SK-N-SH (cell line): ENCODE measurements around the gene MLLT3. TPM values are rescaled to one million over a fixed set of nuclear protein-coding genes. Genes with fewer than 3 reads are reported as not detected.

Source experiments
- CTCF ChIA-PET: fragments of 300-600, 350-600 bp; formaldehyde crosslinking; extraction: SDS; loops from one replicate; lab custom pipeline; 2021; lab: Yijun Ruan, JAX
- POLR2A ChIA-PET: fragments of 350-600 bp; sonication (Branson Sonifier 250); formaldehyde crosslinking; extraction: SDS; loops from one replicate; lab custom pipeline; 2020; ENCODE audit warnings: antibody characterized with exemption, inconsistent platforms; lab: Yijun Ruan, JAX
- DNase-seq: peaks from one replicate; pipeline ENCODE4 v3.0.0; 2012
- H2AFZ ChIP-seq: fragments of 200-600 bp; sonication (generic); 2 replicates; pipeline ENCODE4 v1.8.1; 2016; ENCODE audit warnings: antibody characterized with exemption, mild to moderate bottlenecking, low read depth
- H3F3A ChIP-seq: fragments of 200-600 bp; sonication (generic); replicated peaks from 2 replicates; pipeline ENCODE3; 2016; ENCODE audit warnings: antibody characterized with exemption, mild to moderate bottlenecking; ENCODE audit not compliant: insufficient read depth
- H3K27ac ChIP-seq, 2 experiments: fragments of 200-500 bp in 1 of 2; fragments of 200-600 bp in 1 of 2; sonication (Bioruptor generic) in 1 of 2; sonication (generic), shearing (Covaris generic) in 1 of 2; 2 replicates each; pipeline versions ENCODE4 v1.5.1 to v1.6.1; 2014 to 2016; ENCODE audit warnings: low read depth in 2 of 2, inconsistent platforms in 1 of 2, low read length in 1 of 2, mild to moderate bottlenecking in 1 of 2, mixed read lengths in 1 of 2
- H3K27me3 ChIP-seq: fragments of 200-600 bp; sonication (generic), shearing (Covaris generic); 2 replicates; pipeline ENCODE4 v1.6.1; 2016; ENCODE audit warnings: mixed run types; ENCODE audit not compliant: insufficient read depth
- H3K36me3 ChIP-seq, 2 experiments: fragments of 200-500 bp in 1 of 2; fragments of 200-600 bp in 1 of 2; sonication (Bioruptor generic) in 1 of 2; sonication (generic) in 1 of 2; replicated peaks in 1 of 2; 2 replicates each; pipeline versions ENCODE3 to v1.5.1; 2014 to 2016; ENCODE audit warnings: low read length in 1 of 2, mild to moderate bottlenecking in 1 of 2; ENCODE audit not compliant: insufficient read depth in 2 of 2, control insufficient read depth in 1 of 2
- H3K4me1 ChIP-seq, 2 experiments: fragments of 200-500 bp in 1 of 2; fragments of 200-600 bp in 1 of 2; sonication (Bioruptor generic) in 1 of 2; sonication (generic), shearing (Covaris generic) in 1 of 2; 2 replicates each; pipeline versions ENCODE4 v1.5.1 to v1.6.1; 2014 to 2016; ENCODE audit warnings: low read depth in 1 of 2, low read length in 1 of 2, mixed run types in 1 of 2; ENCODE audit not compliant: insufficient read depth in 2 of 2, control insufficient read depth in 1 of 2
- H3K4me2 ChIP-seq: fragments of 200-600 bp; sonication (generic), shearing (Covaris generic); 2 replicates; pipeline ENCODE4 v1.6.1; 2017; ENCODE audit warnings: mixed run types
- H3K4me3 ChIP-seq, 2 experiments: fragments of 200-500 bp in 1 of 2; fragments of 200-600 bp in 1 of 2; sonication (Bioruptor generic) in 1 of 2; sonication (generic), shearing (Covaris generic) in 1 of 2; 2 replicates each; pipeline versions ENCODE4 v1.5.1 to v1.8.1; 2014 to 2016; ENCODE audit warnings: low read depth in 2 of 2, inconsistent platforms in 1 of 2, low read length in 1 of 2, mild to moderate bottlenecking in 1 of 2, mixed read lengths in 1 of 2, moderate library complexity in 1 of 2
- H3K79me2 ChIP-seq: fragments of 200-600 bp; sonication (generic); 2 replicates; pipeline ENCODE4 v1.8.1; 2017; ENCODE audit warnings: mild to moderate bottlenecking; ENCODE audit not compliant: insufficient read depth
- H3K9ac ChIP-seq: fragments of 200-600 bp; sonication (generic); 2 replicates; pipeline ENCODE4 v1.6.1; 2017; ENCODE audit warnings: mixed run types
- H3K9me2 ChIP-seq: fragments of 200-600 bp; sonication (generic); 2 replicates; pipeline ENCODE4 v1.6.1; 2017; ENCODE audit warnings: mixed run types
- H3K9me3 ChIP-seq: fragments of 200-600 bp; sonication (generic); 2 replicates; pipeline ENCODE4 v1.6.1; 2017; ENCODE audit warnings: mixed run types, mild to moderate bottlenecking, moderate library complexity
- H4K20me1 ChIP-seq: fragments of 200-600 bp; sonication (generic); 2 replicates; pipeline ENCODE4 v1.6.1; 2017; ENCODE audit warnings: mild to moderate bottlenecking, mixed run types; ENCODE audit not compliant: insufficient read depth
- CTCF ChIP-seq: fragments of 200-600 bp; sonication (generic); IDR thresholded peaks from 2 replicates; pipeline ENCODE4 v1.6.1; 2017; ENCODE audit warnings: antibody characterized with exemption, mild to moderate bottlenecking, moderate library complexity
- ELF1 ChIP-seq: IDR thresholded peaks from 2 replicates; pipeline ENCODE4 v1.4.0; 2012
- EP300 ChIP-seq, 2 experiments: IDR thresholded peaks; 2 replicates each; pipeline versions ENCODE4 v1.4.0 to v1.6.1; 2012; ENCODE audit warnings: borderline replicate concordance in 1 of 2, low read depth in 1 of 2, low read length in 1 of 2
- GABPA ChIP-seq: IDR thresholded peaks from 2 replicates; pipeline ENCODE4 v1.4.0; 2012; ENCODE audit warnings: low read depth, mild to moderate bottlenecking
- JUND ChIP-seq: IDR thresholded peaks from 2 replicates; pipeline ENCODE4 v1.4.0; 2012
- MEF2A ChIP-seq: IDR thresholded peaks from 2 replicates; pipeline ENCODE4 v1.4.0; 2012; ENCODE audit warnings: low read depth, borderline replicate concordance
- MXI1 ChIP-seq: IDR thresholded peaks from 2 replicates; pipeline ENCODE4 v1.6.1; 2012; ENCODE audit warnings: mild to moderate bottlenecking, low read depth, low read length, improper control_type of control experiment
- PBX3 ChIP-seq: IDR thresholded peaks from 2 replicates; pipeline ENCODE4; 2012
- RAD21 ChIP-seq: IDR thresholded peaks from 2 replicates; pipeline ENCODE4 v1.6.1; 2012; ENCODE audit warnings: mild to moderate bottlenecking, low read length
- RCOR1 ChIP-seq: fragments of 150-350 bp; IDR thresholded peaks from 2 replicates; pipeline ENCODE4 v1.6.1; 2017; ENCODE audit warnings: antibody characterized with exemption, low read length
- USF1 ChIP-seq: IDR thresholded peaks from 2 replicates; pipeline ENCODE4 v1.4.0; 2012; ENCODE audit warnings: low read depth, borderline replicate concordance
- YY1 ChIP-seq: IDR thresholded peaks from 2 replicates; pipeline ENCODE4 v1.4.0; 2012; ENCODE audit warnings: low read depth, mild to moderate bottlenecking
- WGBS: methylation state at CpG from one replicate; pipeline ENCODE4 v1.1.6; 2017; ENCODE audit warnings: low lambda C conversion rate; 5-methylcytosine and 5-hydroxymethylcytosine counted together
- polyA plus RNA-seq, 3 experiments: library from polyadenylated mRNA; depleted of rRNA; stranded (reverse); fragments of >200 nt; gene quantifications; 2 replicates each; pipeline ENCODE4 v1.2.3, GENCODE V29; 2012
- TF ChIP-seq, protein P1 (sequence below): IDR thresholded peaks from 2 replicates; pipeline ENCODE4 v1.4.0; 2012; ENCODE audit warnings: low read depth, borderline replicate concordance
- TF ChIP-seq, protein P2 (sequence below): fragments of 150-350 bp; IDR thresholded peaks from 2 replicates; pipeline ENCODE4 v1.6.1; 2017; ENCODE audit warnings: antibody characterized with exemption, low read length, low read depth, borderline replicate concordance

MLLT3 gene
- polyA plus RNA-seq, 1 of the 3 experiments (the other 2 are of a cell fraction) = 3.9 TPM

- WGBS = 86% methylated on average over 8 of the region's 8 CpGs
- no peak overlapping the region for H3K9ac ChIP-seq
- no peak overlapping the region for H3K4me2 ChIP-seq
- no peaks in the 10 kb centered on the region for H3K27me3 ChIP-seq
- H4K20me1 ChIP-seq = no peaks in the 10 kb centered on the region
- H3K4me3 ChIP-seq = no peak overlapping the region
- no peaks in the 10 kb centered on the region for H3K4me1 ChIP-seq
- no peak for DNase-seq
- H3F3A ChIP-seq = peaks cover 7% of the 10 kb centered on the region
- CTCF ChIA-PET = no interaction called here
- H3K79me2 ChIP-seq = no peaks in the 10 kb centered on the region
- H3K36me3 ChIP-seq = no peaks in the 10 kb centered on the region
- no peak overlapping the region for H3K27ac ChIP-seq
- H2AFZ ChIP-seq = no peak overlapping the region
- H3K9me2 ChIP-seq = no peaks in the 10 kb centered on the region
- TF ChIP-seq GABPA (no peak), ELF1 (no peak), EP300 (IDR thresholded peaks at IDR 0.05; ENCODE audit: borderline replicate concordance in 1 of 2, low read depth in 1 of 2, low read length in 1 of 2) (no peak), MEF2A (no peak), USF1 (no peak), YY1 (no peak), MXI1 (no peak)
- TF ChIP-seq, protein P1, sequence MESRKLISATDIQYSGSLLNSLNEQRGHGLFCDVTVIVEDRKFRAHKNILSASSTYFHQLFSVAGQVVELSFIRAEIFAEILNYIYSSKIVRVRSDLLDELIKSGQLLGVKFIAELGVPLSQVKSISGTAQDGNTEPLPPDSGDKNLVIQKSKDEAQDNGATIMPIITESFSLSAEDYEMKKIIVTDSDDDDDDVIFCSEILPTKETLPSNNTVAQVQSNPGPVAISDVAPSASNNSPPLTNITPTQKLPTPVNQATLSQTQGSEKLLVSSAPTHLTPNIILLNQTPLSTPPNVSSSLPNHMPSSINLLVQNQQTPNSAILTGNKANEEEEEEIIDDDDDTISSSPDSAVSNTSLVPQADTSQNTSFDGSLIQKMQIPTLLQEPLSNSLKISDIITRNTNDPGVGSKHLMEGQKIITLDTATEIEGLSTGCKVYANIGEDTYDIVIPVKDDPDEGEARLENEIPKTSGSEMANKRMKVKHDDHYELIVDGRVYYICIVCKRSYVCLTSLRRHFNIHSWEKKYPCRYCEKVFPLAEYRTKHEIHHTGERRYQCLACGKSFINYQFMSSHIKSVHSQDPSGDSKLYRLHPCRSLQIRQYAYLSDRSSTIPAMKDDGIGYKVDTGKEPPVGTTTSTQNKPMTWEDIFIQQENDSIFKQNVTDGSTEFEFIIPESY = no peak
- POLR2A ChIA-PET = no interaction called here
- H3K9me3 ChIP-seq = no peaks in the 10 kb centered on the region
These were observed 303.1 kb downstream of the MLLT3 start for GRCh38 chr9:20319241-20319640.

- ChIA-PET POLR2A (no interaction called here), CTCF (interaction anchor here (0.7 kb wide), 1 partner anchor 12 kb away, joined by 3 read pairs; no protein-coding TSS in a partner anchor)
- Histone ChIP-seq H3K4me3 (no peak overlapping the region), H3K79me2 (no peaks in the 10 kb centered on the region), H3K9ac (no peak overlapping the region)
- TF ChIP-seq ELF1 (no peak), RCOR1 (no peak), MXI1 (no peak), RAD21 (no peak), PBX3 (no peak), JUND (no peak), EP300 (IDR thresholded peaks at IDR 0.05; ENCODE audit: borderline replicate concordance in 1 of 2, low read depth in 1 of 2, low read length in 1 of 2) (no peak), CTCF (no peak), GABPA (no peak)
- TF ChIP-seq, protein P2, sequence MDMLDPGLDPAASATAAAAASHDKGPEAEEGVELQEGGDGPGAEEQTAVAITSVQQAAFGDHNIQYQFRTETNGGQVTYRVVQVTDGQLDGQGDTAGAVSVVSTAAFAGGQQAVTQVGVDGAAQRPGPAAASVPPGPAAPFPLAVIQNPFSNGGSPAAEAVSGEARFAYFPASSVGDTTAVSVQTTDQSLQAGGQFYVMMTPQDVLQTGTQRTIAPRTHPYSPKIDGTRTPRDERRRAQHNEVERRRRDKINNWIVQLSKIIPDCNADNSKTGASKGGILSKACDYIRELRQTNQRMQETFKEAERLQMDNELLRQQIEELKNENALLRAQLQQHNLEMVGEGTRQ = no peak
- TF ChIP-seq, all 33 proteins: peak for 0
- WGBS = 72% methylated on average over 5 of the region's 5 CpGs
- Histone ChIP-seq H3K36me3 (no peaks in the 10 kb centered on the region), H4K20me1 (no peaks in the 10 kb centered on the region), H3K9me3 (no peaks in the 10 kb centered on the region), H3F3A (peaks cover 7% of the 10 kb centered on the region), H3K4me2 (no peak overlapping the region), H3K27ac (no peak overlapping the region), H3K9me2 (no peaks in the 10 kb centered on the region), H3K27me3 (no peaks in the 10 kb centered on the region), H3K4me1 (no peaks in the 10 kb centered on the region), H2AFZ (no peak overlapping the region)
- no peak for DNase-seq
These were observed 304.6 kb downstream of the MLLT3 start for GRCh38 chr9:20317701-20318100.
